Gastrocnemius medialis (tissue), 4 donors: ENCODE data around the gene ADGRB3.

Experiments used
- CTCF ChIP-seq, 5 experiments: fragments of 450-650 bp in 3 of 5; fragments of 200-600 bp in 2 of 5; sonication (generic) in 2 of 5; IDR thresholded peaks in 4 of 5; conservative IDR thresholded peaks in 1 of 5; 1 replicate in 4 of 5; 2 replicates in 1 of 5; pipeline ENCODE4 v1.5.1; 2016 to 2019; ENCODE audit warnings: antibody characterized with exemption in 5 of 5, mild to moderate bottlenecking in 3 of 5, moderate library complexity in 3 of 5
- POLR2A ChIP-seq, 2 donors: fragments of 450-650 bp; IDR thresholded peaks; one replicate each; pipeline ENCODE4 v1.6.1; 2017; ENCODE audit warnings: antibody characterized with exemption in 2 of 2, mild to moderate bottlenecking in 2 of 2, moderate library complexity in 2 of 2

GRCh38 chr6:68634726-68635411 is at the start of gene ADGRB3:
- peak in 1 of 5 experiments; percentile 23 for TF ChIP-seq CTCF (IDR thresholded peaks at IDR 0.05 in 4 of 5, conservative IDR thresholded peaks at IDR 0.05 in 1 of 5)
- TF ChIP-seq POLR2A (IDR thresholded peaks at IDR 0.05), result peak; percentile 26 to 31
